ENCODE data around the gene OTOG.

Gene OTOG

GRCh38 chr11:17575431-17576425 is 28.7 kb downstream of the OTOG start:
- H3K4me3 Mint-ChIP-seq = no peak overlapping the region

GRCh38 chr11:17578296-17578695 is 31.2 kb downstream of the OTOG start:
- peaks cover 2% of the 10 kb centered on the region for H3K27me3 Mint-ChIP-seq
- no peaks in the 10 kb centered on the region for H3K36me3 Mint-ChIP-seq
- H3K4me1 Mint-ChIP-seq = no peaks in the 10 kb centered on the region
- no peak overlapping the region for H3K4me3 Mint-ChIP-seq
- H3K9me3 Mint-ChIP-seq = no peaks in the 10 kb centered on the region
- H3K27ac Mint-ChIP-seq = no peak overlapping the region

More at GRCh38 chr11:17575431-17576425, 28.7 kb downstream of the OTOG start:
- Mint-ChIP-seq H3K36me3 (no peaks in the 10 kb centered on the region), H3K27ac (no peak overlapping the region), H3K9me3 (no peaks in the 10 kb centered on the region), H3K27me3 (peaks cover 2% of the 10 kb centered on the region), H3K4me1 (peaks cover 5% of the 10 kb centered on the region)

- Mint-ChIP-seq H3K9me3 (no peaks in the 10 kb centered on the region), H3K4me1 (no peaks in the 10 kb centered on the region), H3K4me3 (no peak overlapping the region), H3K27ac (no peak overlapping the region), H3K36me3 (no peaks in the 10 kb centered on the region), H3K27me3 (peaks cover 2% of the 10 kb centered on the region)
Observed at GRCh38 chr11:17578958-17579357, 31.9 kb downstream of the OTOG start.

GRCh38 chr11:17579451-17579850 is 32.4 kb downstream of the OTOG start:
- Mint-ChIP-seq H3K4me3 (no peak overlapping the region), H3K27ac (no peak overlapping the region), H3K27me3 (peaks cover 2% of the 10 kb centered on the region), H3K36me3 (no peaks in the 10 kb centered on the region), H3K4me1 (no peaks in the 10 kb centered on the region), H3K9me3 (no peaks in the 10 kb centered on the region)

GRCh38 chr11:17580271-17580670 is 33.2 kb downstream of the OTOG start:
- Mint-ChIP-seq H3K36me3 (no peaks in the 10 kb centered on the region), H3K27me3 (peaks cover 2% of the 10 kb centered on the region), H3K4me3 (no peak overlapping the region), H3K4me1 (no peaks in the 10 kb centered on the region), H3K27ac (no peak overlapping the region), H3K9me3 (no peaks in the 10 kb centered on the region)

GRCh38 chr11:17581036-17581731 is 34.1 kb downstream of the OTOG start:
- H3K4me3 Mint-ChIP-seq = no peak overlapping the region
- peaks cover 7% of the 10 kb centered on the region for H3K27me3 Mint-ChIP-seq
- H3K9me3 Mint-ChIP-seq = no peaks in the 10 kb centered on the region
- H3K36me3 Mint-ChIP-seq = no peaks in the 10 kb centered on the region
- H3K27ac Mint-ChIP-seq = no peak overlapping the region
- no peaks in the 10 kb centered on the region for H3K4me1 Mint-ChIP-seq

GRCh38 chr11:17581732-17582053 is 34.6 kb downstream of the OTOG start:
- Mint-ChIP-seq H3K9me3 (no peaks in the 10 kb centered on the region), H3K4me1 (no peaks in the 10 kb centered on the region), H3K27me3 (peaks cover 7% of the 10 kb centered on the region), H3K4me3 (no peak overlapping the region), H3K27ac (no peak overlapping the region), H3K36me3 (no peaks in the 10 kb centered on the region)

GRCh38 chr11:17585911-17586695 is 39.0 kb downstream of the OTOG start:
- no peaks in the 10 kb centered on the region for H3K4me1 Mint-ChIP-seq
- H3K27ac Mint-ChIP-seq = no peak overlapping the region
- H3K36me3 Mint-ChIP-seq = no peaks in the 10 kb centered on the region
- H3K27me3 Mint-ChIP-seq = peaks cover 10% of the 10 kb centered on the region
- H3K9me3 Mint-ChIP-seq = no peaks in the 10 kb centered on the region
- no peak overlapping the region for H3K4me3 Mint-ChIP-seq

GRCh38 chr11:17588166-17588565 is 41.1 kb downstream of the OTOG start:
- Mint-ChIP-seq H3K27ac (no peak overlapping the region), H3K27me3 (peaks cover 10% of the 10 kb centered on the region), H3K4me1 (no peaks in the 10 kb centered on the region), H3K4me3 (no peak overlapping the region), H3K9me3 (no peaks in the 10 kb centered on the region), H3K36me3 (no peaks in the 10 kb centered on the region)

- Mint-ChIP-seq H3K36me3 (no peaks in the 10 kb centered on the region), H3K4me3 (no peak overlapping the region), H3K4me1 (no peaks in the 10 kb centered on the region), H3K27me3 (peaks cover 10% of the 10 kb centered on the region), H3K27ac (no peak overlapping the region), H3K9me3 (no peaks in the 10 kb centered on the region)
Observed at GRCh38 chr11:17588721-17589120, 41.7 kb downstream of the OTOG start.

GRCh38 chr11:17590463-17590862 is 43.4 kb downstream of the OTOG start:
- Mint-ChIP-seq H3K27me3 (peaks cover 7% of the 10 kb centered on the region), H3K9me3 (no peaks in the 10 kb centered on the region), H3K4me1 (no peaks in the 10 kb centered on the region), H3K4me3 (no peak overlapping the region), H3K27ac (no peak overlapping the region), H3K36me3 (no peaks in the 10 kb centered on the region)

- Mint-ChIP-seq H3K27ac (no peak overlapping the region), H3K4me1 (no peaks in the 10 kb centered on the region), H3K36me3 (no peaks in the 10 kb centered on the region), H3K27me3 (peaks cover 4% of the 10 kb centered on the region), H3K4me3 (no peak overlapping the region), H3K9me3 (no peaks in the 10 kb centered on the region)
Observed at GRCh38 chr11:17591293-17591692, 44.2 kb downstream of the OTOG start.

GRCh38 chr11:17593466-17594245 is 46.6 kb downstream of the OTOG start:
- H3K27me3 Mint-ChIP-seq = peaks cover 1% of the 10 kb centered on the region
- no peaks in the 10 kb centered on the region for H3K36me3 Mint-ChIP-seq
- H3K9me3 Mint-ChIP-seq = no peaks in the 10 kb centered on the region
- no peak overlapping the region for H3K4me3 Mint-ChIP-seq
- H3K4me1 Mint-ChIP-seq = no peaks in the 10 kb centered on the region
- peak overlapping the region; percentile 56 for H3K27ac Mint-ChIP-seq

GRCh38 chr11:17594686-17595192 is 47.7 kb downstream of the OTOG start:
- no peak overlapping the region for H3K27ac Mint-ChIP-seq
- no peaks in the 10 kb centered on the region for H3K9me3 Mint-ChIP-seq

More at GRCh38 chr11:17594686-17595192, 47.7 kb downstream of the OTOG start:
- Mint-ChIP-seq H3K36me3 (no peaks in the 10 kb centered on the region), H3K4me1 (no peaks in the 10 kb centered on the region), H3K27me3 (peaks cover 1% of the 10 kb centered on the region), H3K4me3 (no peak overlapping the region)

Measured in activated naive CD4-positive, alpha-beta T cell treated with anti-CD3 and anti-CD28 coated beads, Interleukin-2, amount 50 U/mL, for 24 hours (primary cell).